ENCODE results near the gene TMEM97. TPM values are rescaled to one million over a fixed set of nuclear protein-coding genes. Genes with fewer than 3 reads are reported as not detected.

The TMEM97 gene
- total and polyA plus RNA-seq, 2 experiments from 2014 or later, result 15.9 to 16.3 TPM

GRCh38 chr17:28298449-28298848 lies 20.6 kb upstream of the TMEM97 start:
- Histone ChIP-seq H3K4me3 (no peak overlapping the region), H3K27me3 (replicated peaks; ENCODE audit: insufficient read depth) (no peaks in the 10 kb centered on the region), H3K36me3 (ENCODE audit: low read depth) (no peaks in the 10 kb centered on the region), H3K27ac (no peak overlapping the region), H3K4me2 (ENCODE audit: unreplicated experiment) (no peak overlapping the region), H3K4me1 (ENCODE audit: insufficient read depth) (no peaks in the 10 kb centered on the region), H3K9me3 (ENCODE audit: low read depth) (no peaks in the 10 kb centered on the region), H3K79me2 (ENCODE audit: insufficient read depth) (no peaks in the 10 kb centered on the region), H3K9me2 (ENCODE audit: insufficient read depth) (no peaks in the 10 kb centered on the region), H3K9ac (no peak overlapping the region), H3F3A (ENCODE audit: insufficient read depth) (no peaks in the 10 kb centered on the region), H4K20me1 (ENCODE audit: insufficient read depth) (no peaks in the 10 kb centered on the region), H2AFZ (no peak overlapping the region)
- 94 to 96% methylated on average over 3 of the region's 3 CpGs for WGBS, 2 experiments (ENCODE audit: low coverage in 1 of 2, low lambda C conversion rate in 2 of 2, missing lambda C conversion rate in 2 of 2)
- in situ Hi-C loops (cut with MboI), result no loop called here
- TF ChIP-seq EZH2phosphoT487 (IDR thresholded peaks at IDR 0.05; ENCODE audit: insufficient read depth, low read depth) (no peak), EZH2 (IDR thresholded peaks at IDR 0.05; ENCODE audit: insufficient read depth, poor library complexity, severe bottlenecking) (no peak)
- DNase-seq, result no peak

- Histone ChIP-seq H3K4me3 (no peak overlapping the region), H3K36me3 (ENCODE audit: low read depth) (no peaks in the 10 kb centered on the region), H3K4me1 (ENCODE audit: insufficient read depth) (no peaks in the 10 kb centered on the region), H3F3A (ENCODE audit: insufficient read depth) (no peaks in the 10 kb centered on the region), H3K9me3 (ENCODE audit: low read depth) (no peaks in the 10 kb centered on the region), H3K9me2 (ENCODE audit: insufficient read depth) (no peaks in the 10 kb centered on the region), H3K27me3 (replicated peaks; ENCODE audit: insufficient read depth) (no peaks in the 10 kb centered on the region), H3K4me2 (ENCODE audit: unreplicated experiment) (no peak overlapping the region), H2AFZ (peak overlapping the region; percentile 34; the same call in 1 of the 2 replicates), H3K27ac (no peak overlapping the region), H3K9ac (no peak overlapping the region), H4K20me1 (ENCODE audit: insufficient read depth) (no peaks in the 10 kb centered on the region), H3K79me2 (ENCODE audit: insufficient read depth) (no peaks in the 10 kb centered on the region)
- TF ChIP-seq EZH2 (IDR thresholded peaks at IDR 0.05; ENCODE audit: insufficient read depth, poor library complexity, severe bottlenecking) (no peak), EZH2phosphoT487 (IDR thresholded peaks at IDR 0.05; ENCODE audit: insufficient read depth, low read depth) (no peak)
- in situ Hi-C loops (cut with MboI), result no loop called here
- no peak for DNase-seq
- WGBS, 2 experiments (ENCODE audit: low coverage in 1 of 2, low lambda C conversion rate in 2 of 2, missing lambda C conversion rate in 2 of 2), result 38 to 43% methylated on average over 21 to 32 of the region's 38 CpGs
These were observed 12.0 kb upstream of the TMEM97 start for GRCh38 chr17:28306954-28307401.

- H3K9me3 ChIP-seq (ENCODE audit: low read depth), result no peaks in the 10 kb centered on the region
- no peak for DNase-seq
- no peak overlapping the region for H3K4me2 ChIP-seq (ENCODE audit: unreplicated experiment)
- no peaks in the 10 kb centered on the region for H3F3A ChIP-seq (ENCODE audit: insufficient read depth)
- no peaks in the 10 kb centered on the region for H3K79me2 ChIP-seq (ENCODE audit: insufficient read depth)
- no peaks in the 10 kb centered on the region for H3K9me2 ChIP-seq (ENCODE audit: insufficient read depth)
- H2AFZ ChIP-seq, result no peak overlapping the region
- 89 to 93% methylated on average over 2 of the region's 2 CpGs for WGBS, 2 experiments (ENCODE audit: low coverage in 1 of 2, low lambda C conversion rate in 2 of 2, missing lambda C conversion rate in 2 of 2)
- H3K4me3 ChIP-seq, result no peak overlapping the region
- TF ChIP-seq EZH2phosphoT487 (IDR thresholded peaks at IDR 0.05; ENCODE audit: insufficient read depth, low read depth) (no peak), EZH2 (IDR thresholded peaks at IDR 0.05; ENCODE audit: insufficient read depth, poor library complexity, severe bottlenecking) (no peak)
- no peaks in the 10 kb centered on the region for H3K27me3 ChIP-seq (replicated peaks; ENCODE audit: insufficient read depth)
- H3K4me1 ChIP-seq (ENCODE audit: insufficient read depth), result peaks cover 6% of the 10 kb centered on the region; the same call in 1 of the 2 replicates
- H3K27ac ChIP-seq, result no peak overlapping the region
- no peaks in the 10 kb centered on the region for H4K20me1 ChIP-seq (ENCODE audit: insufficient read depth)
- no peak overlapping the region for H3K9ac ChIP-seq
- H3K36me3 ChIP-seq (ENCODE audit: low read depth), result no peaks in the 10 kb centered on the region
- in situ Hi-C loops (cut with MboI), result no loop called here
These were observed 5.2 kb upstream of the TMEM97 start for GRCh38 chr17:28313841-28314240.

- TF ChIP-seq EZH2 (IDR thresholded peaks at IDR 0.05; ENCODE audit: insufficient read depth, poor library complexity, severe bottlenecking), result no peak
- no peak for TF ChIP-seq EZH2phosphoT487 (IDR thresholded peaks at IDR 0.05; ENCODE audit: insufficient read depth, low read depth)
- in situ Hi-C loops (cut with MboI), result no loop called here
- no peaks in the 10 kb centered on the region for H3F3A ChIP-seq (ENCODE audit: insufficient read depth)
- 86 to 92% methylated on average over 4 of the region's 4 CpGs for WGBS, 2 experiments (ENCODE audit: low coverage in 1 of 2, low lambda C conversion rate in 2 of 2, missing lambda C conversion rate in 2 of 2)
- no peak overlapping the region for H3K4me3 ChIP-seq
- H3K36me3 ChIP-seq (ENCODE audit: low read depth), result no peaks in the 10 kb centered on the region
- H3K79me2 ChIP-seq (ENCODE audit: insufficient read depth), result 0 out of 2 replicates have a peak, but pooled peaks cover 5% of the 10 kb centered on the region
- no peak overlapping the region for H3K27ac ChIP-seq
- no peaks in the 10 kb centered on the region for H4K20me1 ChIP-seq (ENCODE audit: insufficient read depth)
- H3K9ac ChIP-seq, result no peak overlapping the region
- no peak overlapping the region for H2AFZ ChIP-seq
- no peaks in the 10 kb centered on the region for H3K27me3 ChIP-seq (replicated peaks; ENCODE audit: insufficient read depth)
- H3K4me2 ChIP-seq (ENCODE audit: unreplicated experiment), result no peak overlapping the region
- H3K4me1 ChIP-seq (ENCODE audit: insufficient read depth), result peaks cover 13% of the 10 kb centered on the region; the same call in 1 of the 2 replicates
- H3K9me2 ChIP-seq (ENCODE audit: insufficient read depth), result no peaks in the 10 kb centered on the region
- H3K9me3 ChIP-seq (ENCODE audit: low read depth), result no peaks in the 10 kb centered on the region
- DNase-seq, result no peak
These were observed 2.9 kb upstream of the TMEM97 start for GRCh38 chr17:28315846-28316705.

Data from GM23248 (cell line).